GM20000 (cell line): Measurements from ENCODE around the gene GRPEL2.
A peak's percentile ranks its signal among the peaks of the same experiment; 100 is the strongest.

ENCODE experiments used
- DNase-seq: peaks from one replicate; pipeline ENCODE4 v3.0.0; 2012; ENCODE audit warnings: low spot score
- CTCF ChIP-seq: IDR thresholded peaks from 2 replicates; pipeline ENCODE4 v1.5.1; 2012; ENCODE audit warnings: mild to moderate bottlenecking, control low read depth; ENCODE audit errors: extremely low read depth, missing control alignments

Gene GRPEL2

GRCh38 chr5:149381986-149382338 is 36.7 kb downstream of the GRPEL2 start:
- peak; percentile 86 for TF ChIP-seq CTCF
- peak; percentile 91 for DNase-seq

GRCh38 chr5:149382517-149383220 is 37.4 kb downstream of the GRPEL2 start:
- TF ChIP-seq CTCF = no peak
- DNase-seq = no peak

- DNase-seq = no peak
- no peak for TF ChIP-seq CTCF
These were observed 38.1 kb downstream of the GRPEL2 start for GRCh38 chr5:149383399-149383798.

GRCh38 chr5:149386166-149386565 is 40.9 kb downstream of the GRPEL2 start:
- no peak for TF ChIP-seq CTCF
- DNase-seq = no peak

- DNase-seq = no peak
- TF ChIP-seq CTCF = no peak
These were observed 41.9 kb downstream of the GRPEL2 start for GRCh38 chr5:149387081-149387631.

GRCh38 chr5:149387982-149388381 is 42.7 kb downstream of the GRPEL2 start:
- TF ChIP-seq CTCF = no peak
- DNase-seq = no peak

GRCh38 chr5:149388498-149389190 is 43.3 kb downstream of the GRPEL2 start:
- no peak for TF ChIP-seq CTCF

More at GRCh38 chr5:149388498-149389190, 43.3 kb downstream of the GRPEL2 start:
- DNase-seq = no peak
